ENCODE measurements around the gene HTR1A. TPM values are rescaled to one million over a fixed set of nuclear protein-coding genes. Genes with fewer than 3 reads are reported as not detected.

HTR1A gene
- total and polyA plus RNA-seq, 8 donors, result 0.35 TPM; not detected in 7

GRCh38 chr5:63959177-63959982, 2.9 kb downstream of the HTR1A start:
- TF ChIP-seq CTCF (IDR thresholded peaks at IDR 0.05), result no peak
- no peak overlapping the region for H3K4me3 ChIP-seq
- intact Hi-C loops (cut with DNase I), result no loop called here
- ATAC-seq (peak; percentile 76), DNase-seq (peak in 3 of 4 donors; percentile 33 to 76 (median 57))
- H3K9me3 ChIP-seq, result no peaks in the 10 kb centered on the region
- H3K27me3 ChIP-seq, result peaks cover 42 to 46% of the 10 kb centered on the region in 2 donors
- no peaks in the 10 kb centered on the region for H3K36me3 ChIP-seq
- no peaks in the 10 kb centered on the region for H3K4me1 ChIP-seq
- H3K27ac ChIP-seq, result no peak overlapping the region

GRCh38 chr5:63958654-63959053, 3.6 kb downstream of the HTR1A start:
- intact Hi-C loops (cut with DNase I), result no loop called here
- no peak overlapping the region for H3K4me3 ChIP-seq
- no peak for TF ChIP-seq CTCF (IDR thresholded peaks at IDR 0.05)
- H3K36me3 ChIP-seq, result no peaks in the 10 kb centered on the region
- no peaks in the 10 kb centered on the region for H3K4me1 ChIP-seq
- peaks cover 42 to 46% of the 10 kb centered on the region in 2 donors for H3K27me3 ChIP-seq
- H3K9me3 ChIP-seq, result no peaks in the 10 kb centered on the region
- ATAC-seq (no peak), DNase-seq (no peak)
- no peak overlapping the region for H3K27ac ChIP-seq

GRCh38 chr5:63957617-63958016, 4.6 kb downstream of the HTR1A start:
- Histone ChIP-seq H3K27me3 (peaks cover 38 to 42% of the 10 kb centered on the region in 2 donors), H3K4me3 (no peak overlapping the region), H3K36me3 (no peaks in the 10 kb centered on the region), H3K4me1 (no peaks in the 10 kb centered on the region), H3K9me3 (no peaks in the 10 kb centered on the region), H3K27ac (no peak overlapping the region)
- ATAC-seq (no peak), DNase-seq (no peak)
- TF ChIP-seq CTCF (IDR thresholded peaks at IDR 0.05), result no peak
- intact Hi-C loops (cut with DNase I), result no loop called here

- Histone ChIP-seq H3K4me3 (no peak overlapping the region), H3K9me3 (no peaks in the 10 kb centered on the region), H3K27ac (no peak overlapping the region), H3K4me1 (no peaks in the 10 kb centered on the region), H3K36me3 (no peaks in the 10 kb centered on the region), H3K27me3 (no peaks in the 10 kb centered on the region)
- no peak for TF ChIP-seq CTCF (IDR thresholded peaks at IDR 0.05)
- DNase-seq (no peak), ATAC-seq (no peak)
- intact Hi-C loops (cut with DNase I), result no loop called here
These were observed 9.0 kb downstream of the HTR1A start for GRCh38 chr5:63953217-63953616.

GRCh38 chr5:63935103-63935502, 27.1 kb downstream of the HTR1A start:
- Histone ChIP-seq H3K4me3 (no peak overlapping the region), H3K36me3 (no peaks in the 10 kb centered on the region), H3K9me3 (peaks cover 0 to 4% of the 10 kb centered on the region in 2 donors), H3K4me1 (no peaks in the 10 kb centered on the region), H3K27me3 (no peaks in the 10 kb centered on the region), H3K27ac (no peak overlapping the region)
- ATAC-seq (no peak), DNase-seq (no peak)
- intact Hi-C loops (cut with DNase I), result no loop called here
- TF ChIP-seq CTCF (IDR thresholded peaks at IDR 0.05), result no peak

All from left lung (tissue), 10 donors.